Measurements from ENCODE around the gene GLB1L2.

DNA sequence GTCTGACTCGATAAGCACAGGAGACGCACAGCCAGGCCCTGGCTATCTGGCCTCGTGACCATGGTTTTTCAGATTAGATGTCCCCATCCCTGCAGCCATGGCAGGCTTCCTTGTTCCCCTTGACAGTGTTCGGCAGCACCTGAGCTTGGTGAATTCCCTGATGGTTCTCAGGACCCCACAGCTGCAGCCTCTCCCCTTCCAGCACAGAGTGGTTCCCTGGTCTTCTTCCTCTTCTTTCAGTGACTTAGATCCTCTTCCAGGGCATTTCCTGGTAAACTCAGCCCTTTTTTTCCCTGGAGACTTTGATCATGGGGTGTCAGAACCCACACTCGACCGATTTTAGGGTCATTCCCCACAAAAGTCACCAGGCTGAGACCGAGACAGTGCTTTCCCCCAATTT is 41.1 kb upstream of the GLB1L2 start:
- TF ChIP-seq POLR2AphosphoS5 (IDR thresholded peaks at IDR 0.05; ENCODE audit: low read depth, low read length) (no peak), TAF1 (IDR thresholded peaks at IDR 0.05; ENCODE audit: borderline replicate concordance, insufficient read depth, low read length) (no peak), SIN3A (IDR thresholded peaks at IDR 0.05; ENCODE audit: borderline replicate concordance, insufficient read depth, low read length) (no peak)
- TF ChIP-seq, protein P1, sequence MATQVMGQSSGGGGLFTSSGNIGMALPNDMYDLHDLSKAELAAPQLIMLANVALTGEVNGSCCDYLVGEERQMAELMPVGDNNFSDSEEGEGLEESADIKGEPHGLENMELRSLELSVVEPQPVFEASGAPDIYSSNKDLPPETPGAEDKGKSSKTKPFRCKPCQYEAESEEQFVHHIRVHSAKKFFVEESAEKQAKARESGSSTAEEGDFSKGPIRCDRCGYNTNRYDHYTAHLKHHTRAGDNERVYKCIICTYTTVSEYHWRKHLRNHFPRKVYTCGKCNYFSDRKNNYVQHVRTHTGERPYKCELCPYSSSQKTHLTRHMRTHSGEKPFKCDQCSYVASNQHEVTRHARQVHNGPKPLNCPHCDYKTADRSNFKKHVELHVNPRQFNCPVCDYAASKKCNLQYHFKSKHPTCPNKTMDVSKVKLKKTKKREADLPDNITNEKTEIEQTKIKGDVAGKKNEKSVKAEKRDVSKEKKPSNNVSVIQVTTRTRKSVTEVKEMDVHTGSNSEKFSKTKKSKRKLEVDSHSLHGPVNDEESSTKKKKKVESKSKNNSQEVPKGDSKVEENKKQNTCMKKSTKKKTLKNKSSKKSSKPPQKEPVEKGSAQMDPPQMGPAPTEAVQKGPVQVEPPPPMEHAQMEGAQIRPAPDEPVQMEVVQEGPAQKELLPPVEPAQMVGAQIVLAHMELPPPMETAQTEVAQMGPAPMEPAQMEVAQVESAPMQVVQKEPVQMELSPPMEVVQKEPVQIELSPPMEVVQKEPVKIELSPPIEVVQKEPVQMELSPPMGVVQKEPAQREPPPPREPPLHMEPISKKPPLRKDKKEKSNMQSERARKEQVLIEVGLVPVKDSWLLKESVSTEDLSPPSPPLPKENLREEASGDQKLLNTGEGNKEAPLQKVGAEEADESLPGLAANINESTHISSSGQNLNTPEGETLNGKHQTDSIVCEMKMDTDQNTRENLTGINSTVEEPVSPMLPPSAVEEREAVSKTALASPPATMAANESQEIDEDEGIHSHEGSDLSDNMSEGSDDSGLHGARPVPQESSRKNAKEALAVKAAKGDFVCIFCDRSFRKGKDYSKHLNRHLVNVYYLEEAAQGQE (IDR thresholded peaks at IDR 0.05; ENCODE audit: insufficient read depth in 1 of 2, low read depth in 2 of 2, low read length in 2 of 2) = no peak

Data from PFSK-1 (cell line).